SKM-1 (cell line): ENCODE measurements around the gene RAD18.

Source experiments
- DNase-seq: peaks from one replicate; lab custom pipeline; 2025; ENCODE audit not compliant: unreplicated experiment; lab: John Stamatoyannopoulos, UW

The RAD18 gene

DNA sequence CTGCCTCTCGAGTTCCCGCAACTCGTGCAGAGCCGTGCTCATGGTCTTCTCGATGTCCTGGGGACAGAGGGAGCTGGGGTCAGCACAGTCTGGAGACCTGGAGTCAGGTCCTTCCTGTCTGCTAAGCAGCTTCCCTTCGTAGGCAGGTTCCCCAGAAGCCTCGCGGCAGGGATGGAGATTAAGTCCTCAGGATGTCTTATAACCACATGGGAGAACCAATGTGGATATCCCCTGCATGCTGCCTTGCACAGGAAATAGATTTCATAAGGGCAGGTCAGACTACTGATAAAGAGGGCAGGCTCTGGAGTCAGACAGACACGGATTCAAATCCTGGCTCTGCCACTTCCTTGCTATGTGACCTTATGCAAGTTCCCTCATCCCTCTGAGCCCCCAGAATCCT, 22.6 kb upstream of the RAD18 start:
- no peak for DNase-seq

DNA sequence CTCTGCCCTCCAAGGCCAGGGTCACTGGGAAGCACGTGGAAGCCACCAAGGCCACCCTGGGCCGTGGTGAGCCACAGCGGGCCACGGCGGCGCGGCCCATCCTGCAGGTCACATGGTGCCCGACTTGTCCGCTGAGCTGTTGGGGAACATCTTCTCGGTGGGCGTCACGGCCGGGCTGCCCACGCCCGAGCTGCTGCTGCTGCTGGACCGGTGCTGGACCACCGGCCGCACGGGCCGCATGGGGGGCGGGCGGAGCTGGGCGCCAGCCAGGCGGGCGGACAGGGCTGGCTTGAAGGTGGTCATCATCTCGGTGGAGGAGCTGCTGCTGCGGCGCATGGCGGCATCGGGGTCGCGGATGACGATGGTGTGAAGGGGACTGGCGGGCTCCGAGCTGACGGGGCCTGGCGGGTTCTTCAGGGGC, 22.1 kb upstream of the RAD18 start:
- DNase-seq, result no peak

DNA sequence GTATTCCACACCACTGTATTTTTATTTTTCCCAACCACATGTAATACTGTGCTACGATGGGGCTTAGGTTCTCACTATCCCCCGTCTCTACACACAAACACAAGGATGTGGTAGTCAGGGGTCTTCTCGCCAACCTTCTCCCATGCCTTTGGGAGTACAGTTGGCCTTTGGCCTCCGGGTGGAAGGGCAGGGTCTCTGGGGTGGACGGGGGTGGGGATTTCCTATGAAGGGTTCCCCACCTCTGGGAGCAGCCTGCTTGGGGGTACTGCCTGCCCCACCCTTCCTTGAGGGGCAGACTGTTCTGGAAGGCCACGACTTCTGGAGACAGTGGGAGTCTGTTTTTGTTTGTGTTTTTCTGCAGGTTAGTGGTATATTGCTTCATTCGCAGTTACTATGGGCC, 21.3 kb upstream of the RAD18 start:
- DNase-seq, result no peak

DNA sequence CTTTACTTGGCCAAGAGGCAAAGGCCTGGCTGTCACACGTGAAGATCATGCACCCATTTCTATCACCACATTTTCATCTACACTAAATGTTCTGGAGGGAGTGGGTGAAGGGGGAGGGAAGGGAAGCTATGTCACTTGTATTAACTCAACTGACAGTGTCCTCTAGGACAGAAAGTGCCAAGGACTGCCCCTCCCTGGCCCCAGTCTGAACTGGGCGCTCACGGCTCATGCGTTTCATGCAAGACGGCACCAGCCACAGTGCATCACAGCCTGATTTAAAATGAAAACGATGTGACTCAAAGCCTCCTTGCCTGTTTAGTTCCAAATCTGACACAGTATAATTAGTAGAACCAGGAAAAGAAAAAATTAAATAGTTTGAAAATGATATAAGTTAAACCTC, 20.8 kb upstream of the RAD18 start:
- DNase-seq, result no peak

DNA sequence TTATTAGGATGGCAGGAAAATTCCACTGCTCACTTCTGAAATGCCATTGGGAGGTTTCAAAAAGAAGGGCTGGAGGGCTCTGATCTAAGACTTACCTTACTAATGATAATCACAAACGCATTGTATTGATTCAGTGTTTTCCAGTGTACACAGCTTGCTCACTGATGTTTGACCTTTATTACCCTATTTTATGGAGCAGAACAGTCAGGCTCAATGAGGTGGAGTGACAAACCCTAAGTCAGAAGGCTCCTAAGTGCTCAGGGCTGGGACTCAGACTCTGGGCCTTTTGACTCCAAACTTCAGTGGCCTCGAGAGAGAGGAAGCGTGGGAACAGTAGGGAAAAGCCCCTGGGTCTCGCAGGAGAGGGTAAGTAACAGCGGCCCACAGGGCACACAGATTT, 20.3 kb upstream of the RAD18 start:
- no peak for DNase-seq

DNA sequence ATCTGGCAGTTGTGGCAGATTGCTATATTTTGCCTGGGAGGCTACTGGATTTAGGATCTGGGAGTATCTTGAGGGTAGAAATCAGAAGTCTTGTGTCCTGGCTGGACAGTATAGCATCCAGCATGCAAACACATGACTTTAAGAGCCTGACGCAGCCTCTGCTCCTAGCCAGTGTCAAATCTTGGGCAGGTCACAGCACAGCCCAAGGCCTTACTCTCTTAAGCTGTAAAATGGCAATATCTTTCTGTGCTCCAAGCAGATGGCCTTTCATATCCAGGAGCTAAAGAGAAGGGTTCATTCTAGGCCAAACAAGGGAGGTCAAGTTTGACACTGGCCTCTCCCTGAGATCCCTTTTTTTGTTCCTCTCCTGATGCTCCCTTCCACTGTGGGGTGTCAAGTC, 19.8 kb upstream of the RAD18 start:
- no peak for DNase-seq

DNA sequence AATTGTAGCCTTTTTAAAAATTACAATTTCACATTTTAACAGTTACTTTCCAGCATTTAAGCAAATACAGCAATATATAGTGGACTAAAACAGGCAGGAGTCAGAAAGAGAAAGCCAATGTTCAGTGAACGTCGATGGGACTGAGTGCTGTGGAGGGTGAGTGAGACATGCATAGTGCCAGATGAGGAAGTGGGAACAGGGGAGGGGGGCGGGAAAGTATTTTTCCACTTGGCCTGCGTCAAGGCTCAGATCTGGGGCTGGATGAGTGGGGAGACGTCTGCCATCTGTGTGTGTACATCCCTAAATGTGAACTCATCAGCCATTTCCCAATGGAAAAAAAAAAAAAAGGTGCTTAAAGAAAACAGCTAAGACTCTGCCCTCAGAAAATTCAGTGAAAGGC, 19.2 kb upstream of the RAD18 start:
- peak; percentile 22 for DNase-seq

DNA sequence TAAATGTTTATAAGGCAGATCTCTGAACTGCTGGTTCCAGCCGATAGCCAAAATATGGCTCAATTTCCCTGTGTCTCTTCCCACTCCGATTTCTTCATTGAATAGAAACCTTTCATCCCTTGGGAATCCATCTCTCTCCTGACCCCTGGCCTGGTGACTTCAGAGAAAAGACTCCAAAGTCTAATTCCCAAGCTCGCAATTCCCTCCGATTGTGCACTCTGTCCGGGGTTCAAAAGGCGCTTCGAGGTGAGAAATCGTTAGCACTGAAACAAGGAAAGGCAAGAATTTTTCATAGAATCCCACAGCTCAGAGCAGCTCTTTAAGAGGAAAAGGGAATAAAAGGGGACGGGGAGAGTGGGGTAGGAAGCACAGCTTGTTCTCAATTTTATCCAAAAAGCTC, 18.4 kb upstream of the RAD18 start:
- DNase-seq, result no peak

DNA sequence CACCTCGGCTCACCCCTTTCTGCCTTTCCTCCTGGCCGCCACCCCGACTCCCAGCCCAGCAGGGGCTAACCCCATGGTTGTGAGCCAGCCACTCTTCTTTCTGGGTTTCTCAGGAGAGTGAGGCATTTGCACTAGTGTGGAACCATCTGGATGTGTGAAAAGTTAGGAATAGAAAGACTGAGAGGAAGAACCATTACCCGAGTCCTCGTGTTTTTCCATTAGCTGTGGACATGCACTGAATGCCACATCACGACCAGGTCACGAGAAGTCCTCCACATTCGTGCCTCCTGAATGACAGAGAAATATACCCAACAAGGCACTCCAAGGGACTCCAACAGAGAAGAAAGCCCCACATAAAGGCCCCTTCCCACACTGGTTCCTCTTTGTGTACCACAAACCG, 18.0 kb upstream of the RAD18 start:
- no peak for DNase-seq

DNA sequence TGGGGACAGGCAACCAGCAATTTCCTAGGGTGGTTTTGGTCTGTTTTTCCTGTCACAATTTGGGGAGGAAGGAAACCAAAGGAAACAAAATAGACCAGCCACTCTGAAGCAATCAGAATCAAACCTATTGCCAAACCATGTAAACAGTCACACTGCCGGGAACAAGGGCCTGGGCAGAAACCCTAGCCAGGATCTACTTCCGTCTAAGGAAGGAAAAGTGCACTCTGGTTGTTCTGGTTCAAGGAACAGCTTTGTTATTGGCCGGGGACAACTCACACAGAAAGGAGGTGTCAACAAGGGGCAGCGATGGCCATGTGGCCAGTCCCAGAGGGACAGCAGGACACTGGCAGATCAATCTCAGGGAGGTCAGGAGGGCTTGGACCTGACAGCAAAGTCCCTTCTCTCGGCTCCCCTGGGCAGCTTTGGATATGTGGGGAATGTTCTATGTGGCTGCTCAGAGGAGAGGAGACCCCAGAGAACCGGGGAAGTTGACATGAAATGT, 17.5 kb upstream of the RAD18 start:
- DNase-seq, result peak; percentile 27

DNA sequence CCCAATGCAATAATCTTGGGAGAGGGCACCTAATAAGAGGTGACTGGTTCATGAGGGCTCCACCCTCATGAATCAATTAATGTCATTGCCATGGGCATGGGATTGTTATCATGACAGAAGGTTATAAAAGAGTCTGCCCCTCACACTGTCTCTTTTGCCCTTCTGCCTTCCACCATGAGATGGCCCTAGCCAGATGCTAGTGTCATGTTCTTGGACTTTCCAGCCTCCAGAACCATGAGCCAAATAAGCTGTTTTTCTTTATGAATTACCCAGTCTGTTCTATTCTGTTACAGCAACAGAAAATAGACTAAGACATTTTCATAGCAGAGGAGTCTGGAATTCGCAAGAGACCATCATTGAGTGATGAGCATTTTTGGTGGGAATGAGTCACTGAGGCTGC, 16.0 kb upstream of the RAD18 start:
- no peak for DNase-seq

DNA sequence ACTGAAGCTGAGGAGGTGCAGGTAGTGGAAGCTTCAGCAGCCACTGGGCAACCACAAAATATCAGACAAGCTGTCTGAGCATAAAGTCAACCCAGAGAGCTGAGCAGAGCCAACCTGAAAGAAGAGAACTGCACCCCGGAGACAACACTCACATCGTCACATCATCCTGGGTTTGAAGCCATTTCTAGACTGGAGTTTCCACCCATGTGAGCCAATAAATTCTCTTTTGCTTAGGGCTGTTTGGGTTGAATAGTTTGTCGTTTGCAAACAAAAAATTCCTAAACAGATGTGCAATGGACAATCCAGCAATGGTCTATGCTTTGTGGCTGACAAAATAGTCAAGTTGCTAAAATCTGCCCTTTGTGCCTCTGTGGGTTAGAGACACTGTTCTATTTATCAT, 15.3 kb upstream of the RAD18 start:
- no peak for DNase-seq

DNA sequence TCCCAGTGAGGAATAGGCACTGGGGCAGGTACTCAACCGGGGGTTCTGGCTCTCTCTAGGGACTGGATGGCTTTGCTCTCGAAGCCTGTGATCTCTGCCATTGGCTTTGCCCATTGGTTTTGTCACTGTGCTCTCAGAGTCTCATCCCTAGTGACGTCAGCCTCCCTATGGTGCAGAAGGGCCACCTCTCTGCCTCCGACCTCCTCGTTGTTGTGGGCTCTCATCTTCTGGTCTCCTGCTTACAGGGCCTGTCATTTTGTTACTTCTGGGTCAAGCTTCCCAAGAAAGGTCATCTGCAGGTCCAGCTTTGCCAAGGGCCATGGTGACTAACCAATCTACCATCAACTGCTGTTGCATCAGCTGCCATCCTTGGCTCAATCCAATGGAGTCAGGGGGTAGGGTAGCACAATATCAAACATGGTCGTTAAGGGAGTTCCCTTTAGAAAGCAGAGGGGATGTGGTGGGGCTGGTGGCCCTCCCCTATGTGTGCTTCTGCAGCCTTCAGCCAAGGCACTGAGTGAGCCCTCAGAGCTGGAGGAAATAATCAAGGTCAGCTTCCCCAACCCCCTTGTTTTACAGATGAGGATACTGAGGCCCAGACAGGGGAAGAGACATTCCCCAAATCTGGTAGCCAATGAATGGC, 13.4 kb upstream of the RAD18 start:
- no peak for DNase-seq

DNA sequence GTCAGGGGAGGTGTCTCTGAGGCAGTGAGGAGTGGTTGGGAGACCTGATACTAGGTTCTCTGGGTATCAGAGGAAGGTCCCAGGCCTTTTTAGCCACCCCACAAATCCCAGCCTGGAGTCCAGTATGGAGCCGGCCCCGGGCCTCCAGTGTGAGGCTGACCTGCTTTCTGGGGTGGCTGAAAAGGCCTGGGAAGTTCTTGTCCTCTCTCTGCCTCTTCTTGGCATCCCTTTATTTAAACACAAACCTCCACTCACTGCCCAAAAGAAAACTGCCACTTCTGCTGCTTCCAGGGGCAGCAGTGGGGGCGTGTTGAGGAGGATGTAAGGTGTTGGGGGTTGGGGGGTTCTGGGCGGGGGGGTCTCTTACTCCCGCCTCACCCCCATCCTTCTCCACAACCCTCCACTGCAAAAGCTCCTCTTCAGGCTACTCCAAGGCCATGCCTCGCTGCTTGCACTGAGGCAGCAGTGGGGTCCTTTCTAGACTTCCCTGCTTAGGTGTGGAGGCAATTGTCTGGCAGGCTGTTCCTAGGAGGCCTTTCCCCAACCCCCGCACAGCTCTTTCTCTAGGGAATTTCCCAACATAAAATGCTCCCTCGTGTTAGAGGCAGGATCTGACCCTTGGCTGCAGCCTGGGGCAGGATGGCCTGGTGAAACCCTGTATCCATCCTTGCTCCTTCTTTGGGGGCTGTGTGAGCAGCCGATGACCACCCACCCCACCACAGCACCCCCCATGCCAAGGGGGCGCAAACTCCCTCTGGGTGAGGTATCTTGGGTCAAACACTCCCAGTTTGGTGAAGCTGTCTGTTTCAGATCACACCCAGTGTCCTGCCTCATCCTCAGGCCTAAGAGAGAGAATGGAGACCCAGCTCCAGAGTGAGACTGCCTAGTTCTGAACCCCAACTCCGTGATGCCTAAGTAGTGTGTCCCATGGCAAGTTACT, 12.1 kb upstream of the RAD18 start:
- no peak for DNase-seq

DNA sequence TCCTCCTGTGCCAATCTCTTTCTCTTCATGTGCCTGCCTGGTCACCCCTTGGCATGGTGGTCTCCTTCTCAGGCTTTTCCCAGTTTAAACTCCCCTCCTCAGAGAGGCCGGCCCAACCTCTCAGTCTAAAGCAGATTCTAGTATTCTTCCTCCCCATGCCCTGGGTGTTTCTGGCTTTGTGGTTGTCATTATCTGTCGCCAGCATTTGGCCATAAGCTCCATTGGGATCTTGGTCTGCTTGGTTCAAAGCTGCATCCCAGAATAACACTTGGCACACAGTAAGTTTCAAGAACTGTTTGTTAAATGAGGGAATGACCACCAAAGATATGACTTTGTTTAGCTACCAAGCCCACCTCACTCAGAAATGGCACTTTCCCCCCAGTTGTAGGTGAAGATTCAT, 11.2 kb upstream of the RAD18 start:
- DNase-seq, result no peak

DNA sequence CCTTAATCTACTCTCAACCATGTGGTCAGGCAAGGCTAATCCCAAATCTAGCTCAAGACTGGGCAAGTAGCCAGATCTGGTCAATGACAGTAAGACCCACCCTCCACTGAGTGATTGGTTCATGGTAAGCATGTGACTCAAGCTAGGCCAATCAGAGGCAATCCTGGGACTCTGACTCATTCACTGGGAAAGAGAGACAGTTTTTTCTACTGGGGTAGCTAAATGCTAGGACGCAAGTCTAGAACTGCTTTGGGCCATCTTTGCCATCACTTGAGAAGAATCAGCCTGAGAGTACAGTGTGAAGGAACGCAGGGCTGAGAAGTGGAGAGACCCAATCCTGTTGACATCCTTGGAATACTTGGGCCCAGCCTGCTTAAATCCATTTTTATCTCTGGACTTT, 9.4 kb upstream of the RAD18 start:
- no peak for DNase-seq

DNA sequence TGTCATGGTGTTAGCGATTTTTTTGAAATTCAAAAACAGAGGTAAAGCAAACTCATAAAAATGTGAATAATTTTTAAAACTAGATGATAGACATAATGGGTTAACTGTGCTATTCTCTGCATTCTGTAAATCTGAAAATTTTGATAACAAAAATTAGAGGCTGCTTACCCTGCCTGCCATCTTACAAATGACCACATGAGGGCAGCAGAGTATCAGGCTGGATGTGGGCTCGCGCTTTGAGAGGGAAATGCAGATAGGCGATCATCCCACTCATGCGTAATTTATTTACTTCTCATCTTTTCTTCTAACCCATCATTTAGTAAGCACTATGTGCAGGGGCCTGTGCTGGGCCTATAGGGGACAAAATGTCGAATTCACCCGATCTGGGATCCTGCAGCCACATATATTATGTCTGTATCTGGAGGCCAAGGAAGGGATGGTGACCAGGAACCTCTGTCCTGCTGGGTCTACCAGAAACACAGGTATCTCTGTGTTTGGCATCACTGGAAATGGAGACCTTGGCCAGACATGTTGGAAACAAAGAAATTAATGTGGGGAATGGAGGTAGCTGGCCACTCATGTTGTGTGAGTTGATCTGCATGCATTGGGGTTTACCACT, 7.8 kb upstream of the RAD18 start:
- no peak for DNase-seq

DNA sequence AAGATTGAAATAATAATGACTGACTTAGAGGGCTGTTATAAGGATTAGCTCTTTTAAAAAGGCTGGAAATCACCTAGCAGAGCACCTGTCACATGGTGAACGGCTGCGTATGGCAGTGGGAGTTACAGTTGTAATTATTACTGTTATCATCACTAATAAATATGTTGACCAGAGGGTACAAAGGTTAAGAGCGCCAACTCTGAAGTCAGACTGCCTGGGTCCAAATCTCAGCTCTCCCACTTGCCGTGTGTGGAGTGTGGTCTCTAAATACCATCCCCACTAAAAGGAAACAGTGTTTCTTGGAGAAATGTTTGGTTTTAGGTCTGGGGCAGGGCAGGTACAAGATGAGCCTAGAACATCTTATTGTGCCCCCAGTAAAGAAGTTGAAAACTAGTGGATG, 6.0 kb upstream of the RAD18 start:
- DNase-seq, result no peak

DNA sequence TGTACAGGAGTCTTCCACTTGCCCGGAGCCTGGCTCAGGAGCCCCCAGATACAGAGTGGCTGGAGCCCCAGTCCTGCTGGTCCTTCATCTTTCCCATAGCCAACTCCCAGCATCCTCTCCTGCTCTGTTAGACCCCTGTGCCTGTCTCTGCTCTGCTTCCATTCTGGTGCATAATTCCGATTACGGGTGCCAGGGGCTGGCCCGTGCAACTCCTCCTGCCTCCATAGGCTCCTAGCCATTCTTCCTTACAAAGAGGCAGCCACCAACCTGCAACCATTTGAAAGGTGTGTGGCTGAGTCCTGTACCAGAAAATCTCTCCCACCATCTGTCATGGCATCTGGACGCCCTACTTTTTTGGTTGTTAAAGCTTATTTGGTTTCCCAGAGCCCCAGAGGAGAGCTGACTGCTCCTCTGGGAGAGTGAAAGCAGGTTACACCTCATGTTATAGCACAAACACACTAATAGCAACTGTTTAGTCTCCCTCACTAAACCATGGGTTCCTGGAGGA, 5.2 kb upstream of the RAD18 start:
- no peak for DNase-seq

DNA sequence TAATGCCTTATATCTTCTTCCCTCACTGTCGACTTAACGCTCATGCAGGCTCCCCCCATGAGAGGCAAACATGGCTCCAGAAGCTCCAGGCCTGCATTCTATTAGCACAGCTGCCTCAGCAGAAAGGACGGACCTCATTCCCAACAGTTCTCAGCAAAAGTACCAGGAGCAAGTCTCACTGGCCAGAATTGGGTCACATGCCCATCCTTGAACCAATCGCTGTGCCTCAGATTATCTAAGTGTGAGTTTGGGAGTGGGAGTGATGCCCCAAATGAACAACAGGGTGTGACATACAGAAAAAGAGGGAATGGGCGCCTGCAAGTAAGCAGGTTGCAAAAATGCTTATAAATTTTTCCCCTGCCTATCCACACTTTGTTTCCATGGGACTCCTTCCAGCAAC, 4.3 kb upstream of the RAD18 start:
- no peak for DNase-seq

DNA sequence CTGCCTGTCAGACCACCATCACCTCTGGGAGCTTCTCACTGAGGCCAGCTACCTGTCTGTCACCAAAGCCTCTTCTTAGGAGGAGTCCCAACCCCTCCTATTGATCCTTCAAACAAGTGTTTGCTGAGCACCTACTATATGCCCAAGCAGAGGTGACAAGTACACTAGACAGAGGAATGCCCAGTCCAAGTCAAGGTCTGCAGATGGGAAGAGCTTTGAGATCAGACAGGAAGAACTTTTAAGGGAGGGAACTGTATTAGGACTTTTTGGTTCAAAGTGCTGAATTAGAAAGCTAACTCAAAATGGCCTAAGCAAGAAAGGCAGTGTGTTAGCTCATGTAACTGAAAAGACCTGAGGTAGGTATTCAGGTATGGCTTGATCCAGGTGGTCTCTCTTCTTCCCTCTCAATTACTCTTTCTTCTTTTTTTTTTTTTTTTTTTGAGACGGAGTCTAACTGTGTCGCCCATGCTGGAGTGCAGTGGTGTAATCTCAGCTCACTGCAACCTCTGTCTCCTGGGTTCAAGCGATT, 3.6 kb upstream of the RAD18 start:
- no peak for DNase-seq
